ENCODE data around the gene SOX5.

SOX5 gene

GRCh38 chr12:23686095-23686494, 263.4 kb downstream of the SOX5 start:
- H3K27ac ChIP-seq (ENCODE audit: low read length) = no peak overlapping the region
- H3K9me3 ChIP-seq (ENCODE audit: control insufficient read depth in 1 of 2, low read length in 2 of 2) = no peaks in the 10 kb centered on the region
- no peaks in the 10 kb centered on the region for H3K36me3 ChIP-seq (ENCODE audit: control insufficient read depth in 1 of 2, insufficient read depth in 2 of 2, low read length in 2 of 2)
- no peaks in the 10 kb centered on the region for H3K27me3 ChIP-seq (ENCODE audit: low read depth, low read length)
- H3K4me3 ChIP-seq (ENCODE audit: low read depth in 1 of 2, low read length in 2 of 2) = no peak overlapping the region
- H3K4me1 ChIP-seq (ENCODE audit: control insufficient read depth in 1 of 2, insufficient read depth in 2 of 2, low read length in 2 of 2) = no peaks in the 10 kb centered on the region

GRCh38 chr12:23684121-23684520, 265.3 kb downstream of the SOX5 start:
- Histone ChIP-seq H3K9me3 (ENCODE audit: control insufficient read depth in 1 of 2, low read length in 2 of 2) (no peaks in the 10 kb centered on the region), H3K4me1 (ENCODE audit: control insufficient read depth in 1 of 2, insufficient read depth in 2 of 2, low read length in 2 of 2) (no peaks in the 10 kb centered on the region), H3K4me3 (ENCODE audit: low read depth in 1 of 2, low read length in 2 of 2) (no peak overlapping the region), H3K36me3 (ENCODE audit: control insufficient read depth in 1 of 2, insufficient read depth in 2 of 2, low read length in 2 of 2) (no peaks in the 10 kb centered on the region), H3K27ac (ENCODE audit: low read length) (no peak overlapping the region), H3K27me3 (ENCODE audit: low read depth, low read length) (no peaks in the 10 kb centered on the region)

- Histone ChIP-seq H3K36me3 (ENCODE audit: control insufficient read depth in 1 of 2, insufficient read depth in 2 of 2, low read length in 2 of 2) (no peaks in the 10 kb centered on the region), H3K4me3 (ENCODE audit: low read depth in 1 of 2, low read length in 2 of 2) (no peak overlapping the region), H3K27ac (ENCODE audit: low read length) (no peak overlapping the region), H3K9me3 (ENCODE audit: control insufficient read depth in 1 of 2, low read length in 2 of 2) (no peaks in the 10 kb centered on the region), H3K27me3 (ENCODE audit: low read depth, low read length) (no peaks in the 10 kb centered on the region), H3K4me1 (ENCODE audit: control insufficient read depth in 1 of 2, insufficient read depth in 2 of 2, low read length in 2 of 2) (no peaks in the 10 kb centered on the region)
These were observed 268.2 kb downstream of the SOX5 start for GRCh38 chr12:23681237-23681636.

DNA sequence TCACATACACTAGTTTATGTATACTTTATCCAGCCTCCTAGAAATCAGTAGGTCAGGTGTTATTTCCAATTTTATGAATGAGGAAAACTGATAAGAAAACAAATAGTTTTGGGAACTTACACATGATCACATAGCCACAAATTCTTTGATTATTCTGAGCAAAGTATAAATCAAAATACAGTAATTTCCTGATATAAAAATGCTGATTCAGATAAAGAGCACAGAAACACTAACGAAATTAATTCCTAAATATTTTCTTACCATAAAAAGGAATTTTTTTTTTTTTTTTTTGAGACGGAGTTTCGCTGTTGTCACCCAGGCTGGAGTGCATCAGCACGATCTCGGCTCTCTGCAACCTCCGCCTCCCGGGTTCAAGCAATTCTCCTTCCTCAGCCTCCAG, 275.4 kb downstream of the SOX5 start:
- Histone ChIP-seq H3K4me3 (ENCODE audit: low read depth in 1 of 2, low read length in 2 of 2) (no peak overlapping the region), H3K9me3 (ENCODE audit: control insufficient read depth in 1 of 2, low read length in 2 of 2) (no peaks in the 10 kb centered on the region), H3K27ac (ENCODE audit: low read length) (no peak overlapping the region), H3K4me1 (ENCODE audit: control insufficient read depth in 1 of 2, insufficient read depth in 2 of 2, low read length in 2 of 2) (peaks cover 0 to 9% of the 10 kb centered on the region in 2 donors), H3K36me3 (ENCODE audit: control insufficient read depth in 1 of 2, insufficient read depth in 2 of 2, low read length in 2 of 2) (no peaks in the 10 kb centered on the region), H3K27me3 (ENCODE audit: low read depth, low read length) (no peaks in the 10 kb centered on the region)

- Histone ChIP-seq H3K36me3 (ENCODE audit: control insufficient read depth in 1 of 2, insufficient read depth in 2 of 2, low read length in 2 of 2) (no peaks in the 10 kb centered on the region), H3K4me3 (ENCODE audit: low read depth in 1 of 2, low read length in 2 of 2) (no peak overlapping the region), H3K27ac (ENCODE audit: low read length) (no peak overlapping the region), H3K27me3 (ENCODE audit: low read depth, low read length) (no peaks in the 10 kb centered on the region), H3K9me3 (ENCODE audit: control insufficient read depth in 1 of 2, low read length in 2 of 2) (no peaks in the 10 kb centered on the region), H3K4me1 (ENCODE audit: control insufficient read depth in 1 of 2, insufficient read depth in 2 of 2, low read length in 2 of 2) (peaks cover 0 to 9% of the 10 kb centered on the region in 2 donors)
These were observed 277.6 kb downstream of the SOX5 start for GRCh38 chr12:23671881-23672280.

- no peaks in the 10 kb centered on the region for H3K36me3 ChIP-seq (ENCODE audit: control insufficient read depth in 1 of 2, insufficient read depth in 2 of 2, low read length in 2 of 2)
- H3K27me3 ChIP-seq (ENCODE audit: low read depth, low read length) = no peaks in the 10 kb centered on the region
- no peak overlapping the region for H3K4me3 ChIP-seq (ENCODE audit: low read depth in 1 of 2, low read length in 2 of 2)
- H3K27ac ChIP-seq (ENCODE audit: low read length) = no peak overlapping the region
- H3K9me3 ChIP-seq (ENCODE audit: control insufficient read depth in 1 of 2, low read length in 2 of 2) = no peaks in the 10 kb centered on the region
- peaks cover 0 to 9% of the 10 kb centered on the region in 2 donors for H3K4me1 ChIP-seq (ENCODE audit: control insufficient read depth in 1 of 2, insufficient read depth in 2 of 2, low read length in 2 of 2)
These were observed 278.8 kb downstream of the SOX5 start for GRCh38 chr12:23670684-23671083.

DNA sequence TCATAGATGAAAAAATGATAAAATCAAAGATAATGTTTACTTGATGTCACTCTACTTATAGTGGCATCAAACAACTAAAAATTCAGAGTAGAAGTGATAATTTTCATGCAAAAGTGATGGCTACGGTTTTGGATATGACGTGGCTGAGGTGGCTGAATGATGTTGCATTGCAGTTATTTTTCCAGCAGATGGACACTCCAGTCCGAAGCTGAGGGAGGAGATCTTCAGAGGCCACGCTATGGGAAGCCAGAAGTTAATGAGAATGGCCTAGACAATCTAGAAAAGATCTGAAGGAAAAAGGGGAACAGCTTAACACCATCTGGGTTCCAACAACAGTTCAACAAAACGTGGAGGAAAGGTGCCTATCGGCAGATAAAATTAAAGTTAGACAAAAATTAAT, 279.8 kb downstream of the SOX5 start:
- no peaks in the 10 kb centered on the region for H3K9me3 ChIP-seq (ENCODE audit: control insufficient read depth in 1 of 2, low read length in 2 of 2)

GRCh38 chr12:23666866-23667265, 282.6 kb downstream of the SOX5 start:
- H3K36me3 ChIP-seq (ENCODE audit: control insufficient read depth in 1 of 2, insufficient read depth in 2 of 2, low read length in 2 of 2) = no peaks in the 10 kb centered on the region
- H3K4me3 ChIP-seq (ENCODE audit: low read depth in 1 of 2, low read length in 2 of 2) = no peak overlapping the region
- no peaks in the 10 kb centered on the region for H3K9me3 ChIP-seq (ENCODE audit: control insufficient read depth in 1 of 2, low read length in 2 of 2)
- no peaks in the 10 kb centered on the region for H3K27me3 ChIP-seq (ENCODE audit: low read depth, low read length)
- no peak overlapping the region for H3K27ac ChIP-seq (ENCODE audit: low read length)
- H3K4me1 ChIP-seq (ENCODE audit: control insufficient read depth in 1 of 2, insufficient read depth in 2 of 2, low read length in 2 of 2) = peaks cover 0 to 3% of the 10 kb centered on the region in 2 donors

More for the DNA sequence above, 279.8 kb downstream of the SOX5 start:
- Histone ChIP-seq H3K4me1 (ENCODE audit: control insufficient read depth in 1 of 2, insufficient read depth in 2 of 2, low read length in 2 of 2) (peaks cover 0 to 9% of the 10 kb centered on the region in 2 donors), H3K27ac (ENCODE audit: low read length) (no peak overlapping the region), H3K4me3 (ENCODE audit: low read depth in 1 of 2, low read length in 2 of 2) (no peak overlapping the region), H3K27me3 (ENCODE audit: low read depth, low read length) (no peaks in the 10 kb centered on the region), H3K36me3 (ENCODE audit: control insufficient read depth in 1 of 2, insufficient read depth in 2 of 2, low read length in 2 of 2) (no peaks in the 10 kb centered on the region)

GRCh38 chr12:23662966-23663365, 286.5 kb downstream of the SOX5 start:
- Histone ChIP-seq H3K27ac (ENCODE audit: low read length) (no peak overlapping the region), H3K4me3 (ENCODE audit: low read depth in 1 of 2, low read length in 2 of 2) (no peak overlapping the region), H3K9me3 (ENCODE audit: control insufficient read depth in 1 of 2, low read length in 2 of 2) (no peaks in the 10 kb centered on the region), H3K36me3 (ENCODE audit: control insufficient read depth in 1 of 2, insufficient read depth in 2 of 2, low read length in 2 of 2) (no peaks in the 10 kb centered on the region), H3K4me1 (ENCODE audit: control insufficient read depth in 1 of 2, insufficient read depth in 2 of 2, low read length in 2 of 2) (no peaks in the 10 kb centered on the region), H3K27me3 (ENCODE audit: low read depth, low read length) (no peaks in the 10 kb centered on the region)

GRCh38 chr12:23659131-23659530, 290.3 kb downstream of the SOX5 start:
- no peaks in the 10 kb centered on the region for H3K27me3 ChIP-seq (ENCODE audit: low read depth, low read length)

DNA sequence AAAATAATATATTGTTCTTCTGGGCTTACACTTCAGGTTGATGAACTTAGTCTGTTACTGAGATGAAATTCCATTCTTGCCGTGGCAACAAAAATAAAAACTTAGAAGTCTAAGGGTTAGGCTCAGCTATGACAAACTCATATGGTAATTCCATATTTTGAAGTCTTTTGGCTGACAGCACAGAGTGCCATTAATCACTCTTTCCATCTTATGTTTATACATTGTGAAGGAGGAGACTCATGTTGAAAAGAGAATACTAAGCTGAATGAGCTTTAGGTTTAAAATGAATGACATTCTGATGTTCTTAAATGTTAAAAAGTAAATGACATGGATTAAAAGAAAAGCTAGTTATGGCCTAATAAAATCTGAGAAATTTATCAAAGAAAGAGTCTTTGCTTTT, 291.9 kb downstream of the SOX5 start:
- Histone ChIP-seq H3K27me3 (ENCODE audit: low read depth, low read length) (no peaks in the 10 kb centered on the region), H3K4me3 (ENCODE audit: low read depth in 1 of 2, low read length in 2 of 2) (no peak overlapping the region), H3K36me3 (ENCODE audit: control insufficient read depth in 1 of 2, insufficient read depth in 2 of 2, low read length in 2 of 2) (no peaks in the 10 kb centered on the region), H3K27ac (ENCODE audit: low read length) (no peak overlapping the region), H3K4me1 (ENCODE audit: control insufficient read depth in 1 of 2, insufficient read depth in 2 of 2, low read length in 2 of 2) (no peaks in the 10 kb centered on the region), H3K9me3 (ENCODE audit: control insufficient read depth in 1 of 2, low read length in 2 of 2) (no peaks in the 10 kb centered on the region)

More at GRCh38 chr12:23659131-23659530, 290.3 kb downstream of the SOX5 start:
- Histone ChIP-seq H3K4me1 (ENCODE audit: control insufficient read depth in 1 of 2, insufficient read depth in 2 of 2, low read length in 2 of 2) (no peaks in the 10 kb centered on the region), H3K36me3 (ENCODE audit: control insufficient read depth in 1 of 2, insufficient read depth in 2 of 2, low read length in 2 of 2) (no peaks in the 10 kb centered on the region), H3K27ac (ENCODE audit: low read length) (no peak overlapping the region), H3K9me3 (ENCODE audit: control insufficient read depth in 1 of 2, low read length in 2 of 2) (no peaks in the 10 kb centered on the region), H3K4me3 (ENCODE audit: low read depth in 1 of 2, low read length in 2 of 2) (no peak overlapping the region)

DNA sequence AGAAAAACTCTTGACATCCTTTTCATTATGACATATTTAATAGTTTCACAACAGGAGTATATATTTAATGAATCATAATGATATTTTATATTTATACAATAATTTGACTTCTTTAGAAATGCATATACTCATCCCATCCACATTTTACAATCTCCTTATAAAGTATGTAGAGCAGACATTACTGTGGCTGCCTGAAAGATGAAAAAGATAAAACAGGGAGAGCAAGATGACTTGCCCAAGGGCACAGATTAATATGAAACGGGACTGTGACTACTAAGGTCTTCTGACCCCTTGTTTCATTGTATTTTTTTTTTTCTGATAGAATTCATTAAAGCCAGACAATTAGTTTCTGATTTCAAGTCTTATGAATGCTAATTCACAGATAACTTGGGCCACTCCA, 293.6 kb downstream of the SOX5 start:
- Histone ChIP-seq H3K9me3 (ENCODE audit: control insufficient read depth in 1 of 2, low read length in 2 of 2) (no peaks in the 10 kb centered on the region), H3K27ac (ENCODE audit: low read length) (no peak overlapping the region), H3K36me3 (ENCODE audit: control insufficient read depth in 1 of 2, insufficient read depth in 2 of 2, low read length in 2 of 2) (no peaks in the 10 kb centered on the region), H3K4me1 (ENCODE audit: control insufficient read depth in 1 of 2, insufficient read depth in 2 of 2, low read length in 2 of 2) (no peaks in the 10 kb centered on the region), H3K27me3 (ENCODE audit: low read depth, low read length) (no peaks in the 10 kb centered on the region), H3K4me3 (ENCODE audit: low read depth in 1 of 2, low read length in 2 of 2) (no peak overlapping the region)

Data from muscle layer of duodenum (tissue), 2 donors.